Activated B cell treated with CpG ODN at 0.5 μM for 24 hours (primary cell): ENCODE measurements around the gene MTHFS. TPM values are rescaled to one million over a fixed set of nuclear protein-coding genes. Genes with fewer than 3 reads are reported as not detected.

Experiments
- ATAC-seq: fragments of 200-7000 bp; cut with Tn5 transposase; one replicate; pipeline ENCODE4 v1.10.0; 2021; ENCODE audit warnings: low read depth, mild to moderate bottlenecking, moderate library complexity
- CTCF ChIA-PET: fragments of 350-600 bp; sonication (Branson Sonifier 250); formaldehyde crosslinking; loops from one replicate; lab custom pipeline; 2021; ENCODE audit warnings: antibody characterized with exemption; lab: Charles Lee
- POLR2A ChIA-PET: fragments of 350-600 bp; sonication (Branson Sonifier 250); formaldehyde crosslinking; loops from one replicate; lab custom pipeline; 2021; ENCODE audit warnings: antibody characterized with exemption; lab: Charles Lee
- DNase-seq: peaks from one replicate; pipeline ENCODE4 v3.0.0; 2022
- H3K27ac Mint-ChIP-seq: one replicate; pipeline ENCODE4 v1.8.0; 2020; ENCODE audit warnings: mixed read lengths
- H3K27me3 Mint-ChIP-seq: one replicate; pipeline ENCODE4 v1.8.0; 2021; ENCODE audit warnings: mixed read lengths
- H3K36me3 Mint-ChIP-seq: one replicate; pipeline ENCODE4 v1.8.0; 2021; ENCODE audit warnings: low read depth, mixed read lengths
- H3K4me1 Mint-ChIP-seq: one replicate; pipeline ENCODE4 v1.8.0; 2021; ENCODE audit warnings: mixed read lengths
- H3K4me3 Mint-ChIP-seq: one replicate; pipeline ENCODE4 v1.8.0; 2020; ENCODE audit warnings: mild to moderate bottlenecking, mixed read lengths
- H3K9me3 Mint-ChIP-seq: one replicate; pipeline ENCODE4 v1.8.0; 2020; ENCODE audit warnings: mixed read lengths
- CTCF ChIP-seq: fragments of 200-600 bp; IDR thresholded peaks from one replicate; pipeline ENCODE4 v1.8.0; 2022; ENCODE audit warnings: antibody characterized with exemption, mild to moderate bottlenecking
- intact Hi-C: fragments of 100-400 bp; cut with micrococcal nuclease; formaldehyde crosslinking; loops from one replicate; pipeline ENCODE4 v1.15.1; 2024
- total RNA-seq: library from RNA; stranded (reverse); gene quantifications from 2 replicates; pipeline ENCODE4 v1.2.3, GENCODE V29; 2022

The MTHFS gene
- total RNA-seq, 1 donor from 2014 or later = 29.5 TPM

- H3K4me3 Mint-ChIP-seq = no peak overlapping the region
- no peak overlapping the region for H3K27ac Mint-ChIP-seq
- no peak for DNase-seq
- intact Hi-C loops = no loop called here
- H3K27me3 Mint-ChIP-seq = no peaks in the 10 kb centered on the region
- no peak for TF ChIP-seq CTCF
- no peak for ATAC-seq
- ChIA-PET CTCF (no interaction called here), POLR2A (interaction anchor here (0.7 kb wide), 1 partner anchor 199 kb away, joined by 3 read pairs; no protein-coding TSS in a partner anchor)
- H3K36me3 Mint-ChIP-seq = peaks cover 39% of the 10 kb centered on the region
- peaks cover 2% of the 10 kb centered on the region for H3K4me1 Mint-ChIP-seq
- no peaks in the 10 kb centered on the region for H3K9me3 Mint-ChIP-seq
These were observed 36.2 kb downstream of the MTHFS start for GRCh38 chr15:79860661-79861060.

GRCh38 chr15:79858469-79858868, 38.3 kb downstream of the MTHFS start:
- peaks cover 39% of the 10 kb centered on the region for H3K36me3 Mint-ChIP-seq
- no peak for TF ChIP-seq CTCF

GRCh38 chr15:79853492-79854328, 43.1 kb downstream of the MTHFS start:
- Mint-ChIP-seq H3K4me1 (peaks cover 23% of the 10 kb centered on the region), H3K4me3 (no peak overlapping the region), H3K27ac (no peak overlapping the region), H3K36me3 (peaks cover 42% of the 10 kb centered on the region), H3K27me3 (no peaks in the 10 kb centered on the region), H3K9me3 (no peaks in the 10 kb centered on the region)
- peak; percentile 76 for TF ChIP-seq CTCF
- CTCF ChIA-PET = interaction anchor here (0.6 to 8.0 kb wide), 21 partner anchors 9 to 514 kb away, joined by 3 to 145 read pairs (median 5); no protein-coding TSS in a partner anchor
- intact Hi-C loops = loop anchor here (1.0 to 5.0 kb wide), 6 partner anchors 84 to 826 kb away; no protein-coding TSS in a partner anchor
- POLR2A ChIA-PET = interaction anchor here (0.6 to 1.9 kb wide), 2 partner anchors 117 to 129 kb away, joined by 6 to 10 read pairs; partner anchors contain the start of gene BCL2A1
- DNase-seq = peak; percentile 20
- peak; percentile 99 for ATAC-seq

More at GRCh38 chr15:79858469-79858868, 38.3 kb downstream of the MTHFS start:
- Mint-ChIP-seq H3K27ac (no peak overlapping the region), H3K27me3 (no peaks in the 10 kb centered on the region), H3K9me3 (no peaks in the 10 kb centered on the region), H3K4me3 (no peak overlapping the region), H3K4me1 (peaks cover 7% of the 10 kb centered on the region)
- ATAC-seq = no peak
- no peak for DNase-seq
- ChIA-PET POLR2A (no interaction called here), CTCF (no interaction called here)
- intact Hi-C loops = no loop called here

- CTCF ChIA-PET = interaction anchor here (0.7 to 8.0 kb wide), 8 partner anchors 13 to 510 kb away, joined by 3 to 145 read pairs (median 4); no protein-coding TSS in a partner anchor
- ATAC-seq (no peak), DNase-seq (no peak)
- Mint-ChIP-seq H3K36me3 (peaks cover 61% of the 10 kb centered on the region), H3K27ac (no peak overlapping the region), H3K27me3 (no peaks in the 10 kb centered on the region), H3K4me3 (no peak overlapping the region), H3K9me3 (no peaks in the 10 kb centered on the region), H3K4me1 (peaks cover 21% of the 10 kb centered on the region)
- POLR2A ChIA-PET = interaction anchor here (1.0 kb wide), 1 partner anchor 74 kb away, joined by 3 read pairs; no protein-coding TSS in a partner anchor
- intact Hi-C loops = loop anchor here (1.0 to 5.0 kb wide), 3 partner anchors 144 to 822 kb away; no protein-coding TSS in a partner anchor
- TF ChIP-seq CTCF = no peak
These were observed 47.0 kb downstream of the MTHFS start for GRCh38 chr15:79849789-79850188.

GRCh38 chr15:79846539-79846938, 50.3 kb downstream of the MTHFS start:
- peaks cover 14% of the 10 kb centered on the region for H3K4me1 Mint-ChIP-seq
- H3K4me3 Mint-ChIP-seq = no peak overlapping the region
- ATAC-seq (no peak), DNase-seq (no peak)
- TF ChIP-seq CTCF = no peak
- peaks cover 73% of the 10 kb centered on the region for H3K36me3 Mint-ChIP-seq
- intact Hi-C loops = no loop called here
- ChIA-PET POLR2A (no interaction called here), CTCF (interaction anchor here (0.6 to 1.2 kb wide), 2 partner anchors 46 to 466 kb away, joined by 4 read pairs; no protein-coding TSS in a partner anchor)
- no peak overlapping the region for H3K27ac Mint-ChIP-seq
- no peaks in the 10 kb centered on the region for H3K9me3 Mint-ChIP-seq
- no peaks in the 10 kb centered on the region for H3K27me3 Mint-ChIP-seq
